ENCODE measurements around the gene CFAP251.

CFAP251 gene

GRCh38 chr12:121990692-121991603, 72.6 kb downstream of the CFAP251 start:
- no peak overlapping the region for H3K27ac ChIP-seq (ENCODE audit: extremely low read depth, low read depth, low read length)

GRCh38 chr12:121992059-121992879, 73.9 kb downstream of the CFAP251 start:
- Histone ChIP-seq H3K9me3 (ENCODE audit: control insufficient read depth, insufficient read depth, low read depth, low read length) (no peaks in the 10 kb centered on the region), H3K36me3 (ENCODE audit: control insufficient read depth in 2 of 2, insufficient read depth in 1 of 2, low read length in 2 of 2) (no peaks in the 10 kb centered on the region), H3K27ac (ENCODE audit: extremely low read depth, low read depth, low read length) (no peak overlapping the region), H3K4me1 (ENCODE audit: control insufficient read depth, insufficient read depth, low read length) (peaks cover 9% of the 10 kb centered on the region), H3K4me3 (ENCODE audit: low read depth, low read length) (no peak overlapping the region)
- POLR2A ChIA-PET = no interaction called here
- TF ChIP-seq ZNF18 (tag by site-specific recombination; IDR thresholded peaks at IDR 0.05) (no peak), ZNF146 (tag by site-specific recombination; IDR thresholded peaks at IDR 0.05) (no peak)
- CTCF ChIA-PET = interaction anchor here (1.0 to 1.1 kb wide), 2 partner anchors 9 to 29 kb away, joined by 5 to 6 read pairs; no protein-coding TSS in a partner anchor

More at GRCh38 chr12:121990692-121991603, 72.6 kb downstream of the CFAP251 start:
- Histone ChIP-seq H3K4me1 (ENCODE audit: control insufficient read depth, insufficient read depth, low read length) (peaks cover 9% of the 10 kb centered on the region), H3K9me3 (ENCODE audit: control insufficient read depth, insufficient read depth, low read depth, low read length) (no peaks in the 10 kb centered on the region), H3K36me3 (ENCODE audit: control insufficient read depth in 2 of 2, insufficient read depth in 1 of 2, low read length in 2 of 2) (no peaks in the 10 kb centered on the region), H3K4me3 (ENCODE audit: low read depth, low read length) (no peak overlapping the region)
- ChIA-PET CTCF (interaction anchor here (1.1 kb wide), 1 partner anchor 10 kb away, joined by 5 read pairs; no protein-coding TSS in a partner anchor), POLR2A (no interaction called here)
- TF ChIP-seq ZNF670 (tag by site-specific recombination; IDR thresholded peaks at IDR 0.05; ENCODE audit: low read depth) (no peak), ZNF394 (tag by site-specific recombination; IDR thresholded peaks at IDR 0.05; ENCODE audit: borderline replicate concordance) (no peak), ZNF514 (tag by site-specific recombination; IDR thresholded peaks at IDR 0.05) (no peak), TSHZ1 (tag by site-specific recombination; IDR thresholded peaks at IDR 0.05; ENCODE audit: borderline replicate concordance) (no peak), ZNF600 (tag by site-specific recombination; IDR thresholded peaks at IDR 0.05) (no peak)

GRCh38 chr12:121996050-121996944, 77.9 kb downstream of the CFAP251 start:
- no peaks in the 10 kb centered on the region for H3K36me3 ChIP-seq (ENCODE audit: control insufficient read depth in 2 of 2, insufficient read depth in 1 of 2, low read length in 2 of 2)
- CTCF ChIA-PET = interaction anchor here (0.6 kb wide), 1 partner anchor 62 kb away, joined by 3 read pairs; no protein-coding TSS in a partner anchor
- H3K4me3 ChIP-seq (ENCODE audit: low read depth, low read length) = no peak overlapping the region
- no peaks in the 10 kb centered on the region for H3K4me1 ChIP-seq (ENCODE audit: control insufficient read depth, insufficient read depth, low read length)
- no peak overlapping the region for H3K27ac ChIP-seq (ENCODE audit: extremely low read depth, low read depth, low read length)
- no peaks in the 10 kb centered on the region for H3K9me3 ChIP-seq (ENCODE audit: control insufficient read depth, insufficient read depth, low read depth, low read length)
- POLR2A ChIA-PET = no interaction called here
- TF ChIP-seq ZNF596 (tag by site-specific recombination; IDR thresholded peaks at IDR 0.05) (no peak), ZNF707 (tag by site-specific recombination; IDR thresholded peaks at IDR 0.05) (no peak), ZNF580 (tag by site-specific recombination; IDR thresholded peaks at IDR 0.05) (no peak), PRDM10 (tag by site-specific recombination; IDR thresholded peaks at IDR 0.05) (no peak), ZNF791 (tag by site-specific recombination; IDR thresholded peaks at IDR 0.05) (no peak), RBAK (tag by site-specific recombination; IDR thresholded peaks at IDR 0.05) (no peak), ZNF768 (tag by site-specific recombination; IDR thresholded peaks at IDR 0.05) (no peak), ZNF510 (tag by site-specific recombination; IDR thresholded peaks at IDR 0.05; ENCODE audit: insufficient replicate concordance) (no peak), ZNF473 (tag by site-specific recombination; IDR thresholded peaks at IDR 0.05) (no peak), KLF7 (tag by site-specific recombination; IDR thresholded peaks at IDR 0.05; ENCODE audit: borderline replicate concordance) (no peak)
